ENCODE measurements around the gene SSTR5.

Gene SSTR5

GRCh38 chr16:1097156-1097555, 24.6 kb downstream of the SSTR5 start:
- no peak overlapping the region for H3K4me3 ChIP-seq (ENCODE audit: low read depth, low read length)
- in situ Hi-C loops (cut with HindIII; ENCODE audit: low sequenced_read_pairs) = no loop called here
- TF ChIP-seq CTCF (IDR thresholded peaks at IDR 0.05; ENCODE audit: low read depth, low read length) = no peak
- no peak for DNase-seq (ENCODE audit: low read depth, low spot score)

GRCh38 chr16:1097800-1098199, 25.3 kb downstream of the SSTR5 start:
- no peak overlapping the region for H3K4me3 ChIP-seq (ENCODE audit: low read depth, low read length)
- TF ChIP-seq CTCF (IDR thresholded peaks at IDR 0.05; ENCODE audit: low read depth, low read length) = no peak

GRCh38 chr16:1098266-1098991, 25.9 kb downstream of the SSTR5 start:
- no peak for TF ChIP-seq CTCF (IDR thresholded peaks at IDR 0.05; ENCODE audit: low read depth, low read length)
- in situ Hi-C loops (cut with HindIII; ENCODE audit: low sequenced_read_pairs) = no loop called here
- DNase-seq (ENCODE audit: low read depth, low spot score) = no peak
- no peak overlapping the region for H3K4me3 ChIP-seq (ENCODE audit: low read depth, low read length)

More at GRCh38 chr16:1097800-1098199, 25.3 kb downstream of the SSTR5 start:
- no peak for DNase-seq (ENCODE audit: low read depth, low spot score)
- in situ Hi-C loops (cut with HindIII; ENCODE audit: low sequenced_read_pairs) = no loop called here

- no peak overlapping the region for H3K4me3 ChIP-seq (ENCODE audit: low read depth, low read length)
- no peak for TF ChIP-seq CTCF (IDR thresholded peaks at IDR 0.05; ENCODE audit: low read depth, low read length)
- DNase-seq (ENCODE audit: low read depth, low spot score) = no peak
- in situ Hi-C loops (cut with HindIII; ENCODE audit: low sequenced_read_pairs) = no loop called here
Measured at GRCh38 chr16:1099189-1100083, 26.9 kb downstream of the SSTR5 start.

- no peak for TF ChIP-seq CTCF (IDR thresholded peaks at IDR 0.05; ENCODE audit: low read depth, low read length)
- no peak overlapping the region for H3K4me3 ChIP-seq (ENCODE audit: low read depth, low read length)
- in situ Hi-C loops (cut with HindIII; ENCODE audit: low sequenced_read_pairs) = no loop called here
- no peak for DNase-seq (ENCODE audit: low read depth, low spot score)
Measured at GRCh38 chr16:1100084-1100800, 27.7 kb downstream of the SSTR5 start.

- no peak overlapping the region for H3K4me3 ChIP-seq (ENCODE audit: low read depth, low read length)
Measured at GRCh38 chr16:1101133-1101532, 28.6 kb downstream of the SSTR5 start.

More at GRCh38 chr16:1101133-1101532, 28.6 kb downstream of the SSTR5 start:
- in situ Hi-C loops (cut with HindIII; ENCODE audit: low sequenced_read_pairs) = no loop called here
- TF ChIP-seq CTCF (IDR thresholded peaks at IDR 0.05; ENCODE audit: low read depth, low read length) = no peak
- no peak for DNase-seq (ENCODE audit: low read depth, low spot score)

Data from astrocyte of the spinal cord (primary cell).